Thymus (tissue), 11 donors: ENCODE measurements around the gene CTBP2. TPM values are rescaled to one million over a fixed set of nuclear protein-coding genes. Genes with fewer than 3 reads are reported as not detected.

Experiments
- DNase-seq, 9 donors: peaks; one replicate each; pipeline ENCODE4 v3.0.0-alpha.2; 2013; ENCODE audit warnings: low spot score in 9 of 9, low read depth in 6 of 9, missing footprints in 1 of 9
- H3K27ac ChIP-seq, 2 donors: one replicate each; pipeline ENCODE4 v1.5.1; 2013; ENCODE audit warnings: control low read depth in 1 of 2, low read depth in 1 of 2, low read length in 1 of 2, mild to moderate bottlenecking in 1 of 2, moderate library complexity in 1 of 2
- H3K27me3 ChIP-seq, 2 donors: one replicate each; pipeline ENCODE4 v1.5.1; 2013; ENCODE audit warnings: low read length in 1 of 2; ENCODE audit not compliant: control insufficient read depth in 2 of 2, insufficient read depth in 1 of 2
- H3K36me3 ChIP-seq, 2 donors: one replicate each; pipeline ENCODE4 v1.5.1; 2013; ENCODE audit warnings: low read length in 1 of 2, mild to moderate bottlenecking in 1 of 2, moderate library complexity in 1 of 2; ENCODE audit not compliant: control insufficient read depth in 2 of 2, insufficient read depth in 2 of 2
- H3K4me1 ChIP-seq, 2 donors: one replicate each; pipeline ENCODE4 v1.5.1; 2013; ENCODE audit warnings: low read length in 2 of 2; ENCODE audit not compliant: control insufficient read depth in 2 of 2, insufficient read depth in 2 of 2
- H3K4me3 ChIP-seq, 2 donors: one replicate each; pipeline ENCODE4 v1.5.1; 2013; ENCODE audit warnings: low read length in 2 of 2, control low read depth in 1 of 2, mild to moderate bottlenecking in 1 of 2
- H3K9me3 ChIP-seq, 2 donors: one replicate each; pipeline ENCODE4 v1.5.1; 2013; ENCODE audit warnings: low read length in 1 of 2, mild to moderate bottlenecking in 1 of 2; ENCODE audit not compliant: control insufficient read depth in 2 of 2, insufficient read depth in 1 of 2
- WGBS: extraction: QIAGEN DNeasy Blood & Tissue Kit; methylation state at CpG from one replicate; pipeline ENCODE4 v1.1.7; 2013; 5-methylcytosine and 5-hydroxymethylcytosine counted together
- polyA plus RNA-seq: library from polyadenylated mRNA; stranded (reverse); fragments of 200-250 nt; gene quantifications from one replicate; pipeline ENCODE4 v1.2.3, GENCODE V29; 2013
- total RNA-seq: library from RNA; stranded (reverse); fragments of 120-200 nt; gene quantifications from one replicate; pipeline ENCODE4 v1.2.4, GENCODE V29; 2013
- donor health status: healthy.

The CTBP2 gene
- total and polyA plus RNA-seq, 2 donors: 7.1 to 14.6 TPM

GRCh38 chr10:125201791-125202622 is 41.6 kb upstream of the CTBP2 start:
- H3K27me3 ChIP-seq: no peaks in the 10 kb centered on the region
- no peaks in the 10 kb centered on the region for H3K4me1 ChIP-seq
- H3K9me3 ChIP-seq: no peaks in the 10 kb centered on the region
- H3K27ac ChIP-seq: no peak overlapping the region
- H3K36me3 ChIP-seq: no peaks in the 10 kb centered on the region
- 92% methylated on average over 10 of the region's 10 CpGs for WGBS
- H3K4me3 ChIP-seq: no peak overlapping the region
- DNase-seq: no peak

- DNase-seq: no peak
- H3K4me1 ChIP-seq: no peaks in the 10 kb centered on the region
These were observed 40.8 kb upstream of the CTBP2 start for GRCh38 chr10:125201108-125201524.

GRCh38 chr10:125200396-125200795 is 40.0 kb upstream of the CTBP2 start:
- Histone ChIP-seq H3K9me3 (no peaks in the 10 kb centered on the region), H3K4me3 (no peak overlapping the region), H3K27me3 (no peaks in the 10 kb centered on the region), H3K36me3 (no peaks in the 10 kb centered on the region), H3K27ac (no peak overlapping the region), H3K4me1 (no peaks in the 10 kb centered on the region)
- no peak for DNase-seq
- whole genome bisulfite sequencing: 85% methylated on average over 3 of the region's 3 CpGs

More at GRCh38 chr10:125201108-125201524, 40.8 kb upstream of the CTBP2 start:
- Histone ChIP-seq H3K9me3 (no peaks in the 10 kb centered on the region), H3K27ac (no peak overlapping the region), H3K4me3 (no peak overlapping the region), H3K36me3 (no peaks in the 10 kb centered on the region), H3K27me3 (no peaks in the 10 kb centered on the region)
- WGBS: 8% methylated on average over 5 of the region's 5 CpGs

GRCh38 chr10:125199270-125199669 is 38.9 kb upstream of the CTBP2 start:
- Histone ChIP-seq H3K9me3 (no peaks in the 10 kb centered on the region), H3K36me3 (no peaks in the 10 kb centered on the region), H3K27ac (no peak overlapping the region), H3K27me3 (no peaks in the 10 kb centered on the region), H3K4me3 (no peak overlapping the region), H3K4me1 (no peaks in the 10 kb centered on the region)
- no peak for DNase-seq
- WGBS: 97% methylated on average over 2 of the region's 2 CpGs

GRCh38 chr10:125194814-125195213 is 34.5 kb upstream of the CTBP2 start:
- Histone ChIP-seq H3K4me1 (no peaks in the 10 kb centered on the region), H3K36me3 (no peaks in the 10 kb centered on the region), H3K4me3 (no peak overlapping the region), H3K27me3 (no peaks in the 10 kb centered on the region), H3K27ac (no peak overlapping the region), H3K9me3 (no peaks in the 10 kb centered on the region)
- 96% methylated on average over 10 of the region's 10 CpGs for WGBS
- DNase-seq: no peak

GRCh38 chr10:125193306-125193877 is 33.0 kb upstream of the CTBP2 start:
- DNase-seq: no peak
- Histone ChIP-seq H3K4me3 (no peak overlapping the region), H3K4me1 (no peaks in the 10 kb centered on the region), H3K9me3 (no peaks in the 10 kb centered on the region), H3K27ac (no peak overlapping the region), H3K27me3 (no peaks in the 10 kb centered on the region), H3K36me3 (no peaks in the 10 kb centered on the region)
- WGBS: 96% methylated on average over 11 of the region's 11 CpGs

DNA sequence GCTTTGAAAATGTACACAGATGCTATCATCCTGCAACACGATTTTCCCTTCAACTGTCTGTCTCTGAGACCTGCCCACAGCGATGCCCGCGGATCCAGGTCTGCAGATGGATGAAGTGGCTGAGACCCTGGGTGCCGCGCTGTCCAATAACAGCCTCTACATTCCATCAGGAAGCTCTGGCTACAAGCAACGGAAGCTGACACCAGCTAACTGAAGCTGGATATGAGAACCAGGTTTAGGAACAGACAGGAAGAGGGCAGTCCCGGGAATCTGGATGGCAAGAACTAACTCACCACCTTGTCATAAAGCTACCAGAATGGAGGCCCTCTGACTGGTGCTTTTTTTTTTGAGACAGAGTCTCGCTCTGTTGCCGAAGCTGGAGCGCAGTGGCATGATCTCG is 32.3 kb upstream of the CTBP2 start:
- Histone ChIP-seq H3K27ac (no peak overlapping the region), H3K4me1 (no peaks in the 10 kb centered on the region), H3K4me3 (no peak overlapping the region), H3K9me3 (no peaks in the 10 kb centered on the region), H3K27me3 (no peaks in the 10 kb centered on the region), H3K36me3 (no peaks in the 10 kb centered on the region)
- no peak for DNase-seq
- WGBS: 92% methylated on average over 12 of the region's 12 CpGs

- 94% methylated on average over 9 of the region's 9 CpGs for WGBS
These were observed 31.6 kb upstream of the CTBP2 start for GRCh38 chr10:125192005-125192404.

DNA sequence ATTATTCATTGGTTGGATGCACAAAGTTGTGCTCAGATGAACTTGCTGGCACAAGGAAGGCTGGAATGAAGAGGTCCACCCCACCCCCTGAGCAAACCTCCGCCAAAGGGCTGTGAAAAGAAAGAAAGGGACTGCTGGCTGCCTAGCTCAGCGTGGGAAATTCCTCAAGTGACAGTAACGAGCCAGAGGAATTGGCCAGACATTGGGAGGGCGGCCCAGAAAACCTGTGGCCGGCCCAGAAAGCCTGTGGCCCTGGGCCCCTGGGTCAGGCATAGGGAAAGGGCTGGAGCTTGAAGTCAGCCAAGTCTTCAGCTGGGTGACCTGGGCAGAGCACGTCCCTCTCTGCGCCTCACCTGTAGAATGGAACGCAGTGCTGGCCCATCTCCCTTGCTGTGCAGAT is 30.6 kb upstream of the CTBP2 start:
- Histone ChIP-seq H3K27me3 (no peaks in the 10 kb centered on the region), H3K27ac (no peak overlapping the region), H3K4me3 (no peak overlapping the region), H3K36me3 (no peaks in the 10 kb centered on the region), H3K9me3 (no peaks in the 10 kb centered on the region), H3K4me1 (no peaks in the 10 kb centered on the region)
- no peak for DNase-seq
- 83% methylated on average over 8 of the region's 8 CpGs for WGBS

More at GRCh38 chr10:125192005-125192404, 31.6 kb upstream of the CTBP2 start:
- H3K4me3 ChIP-seq: no peak overlapping the region
- no peak for DNase-seq
- no peak overlapping the region for H3K27ac ChIP-seq
- no peaks in the 10 kb centered on the region for H3K4me1 ChIP-seq
- H3K36me3 ChIP-seq: no peaks in the 10 kb centered on the region
- H3K27me3 ChIP-seq: no peaks in the 10 kb centered on the region
- H3K9me3 ChIP-seq: no peaks in the 10 kb centered on the region
